ENCODE data around the gene AASDH. TPM values are rescaled to one million over a fixed set of nuclear protein-coding genes. Genes with fewer than 3 reads are reported as not detected.
A peak's percentile ranks its signal among the peaks of the same experiment; 100 is the strongest.

Gene AASDH
- total and polyA plus RNA-seq, 5 experiments from 2014 or later, result 19.4 to 31.4 (median 22.0) TPM

GRCh38 chr4:56293121-56293520 is 94.2 kb downstream of the AASDH start:
- Mint-ChIP-seq H3K9me3 (peaks cover 0 to 19% (median 3%) of the 10 kb centered on the region in 9 donors), H3K4me1 (peaks cover 3 to 14% (median 13%) of the 10 kb centered on the region in 4 donors), H3K4me3 (no peak overlapping the region), H3K36me3 (peaks cover 0 to 14% (median 11%) of the 10 kb centered on the region in 3 donors), H3K27ac (no peak overlapping the region), H3K27me3 (peaks cover 0 to 4% (median 0%) of the 10 kb centered on the region in 5 donors)
- no peak for ATAC-seq
- POLR2A ChIA-PET, result no interaction called here
- DNase-seq, result no peak

DNA sequence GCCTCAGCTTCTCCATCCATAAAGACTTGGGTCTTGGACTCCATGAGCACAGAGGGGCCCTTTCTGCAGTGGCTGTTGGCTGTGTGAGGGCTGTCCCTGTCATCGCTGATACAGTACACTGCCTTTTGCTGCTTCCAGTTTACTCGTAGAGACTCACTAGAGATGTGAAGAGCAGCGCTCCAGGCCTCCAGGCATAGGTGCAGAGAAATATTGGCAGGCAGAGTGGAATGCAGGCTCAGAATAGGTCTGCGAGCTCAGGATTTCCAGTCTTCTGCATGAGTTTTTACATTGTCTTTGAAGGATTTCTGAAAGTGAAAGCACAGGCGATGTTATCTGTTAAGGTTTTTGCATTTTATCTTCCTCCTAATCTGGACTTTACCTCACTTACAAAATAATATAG is 97.4 kb downstream of the AASDH start:
- Mint-ChIP-seq H3K27ac (peak overlapping the region in 5 of 10 donors; percentile 22 to 79 (median 54)), H3K36me3 (peaks cover 0 to 14% (median 11%) of the 10 kb centered on the region in 3 donors), H3K9me3 (peaks cover 0 to 19% (median 3%) of the 10 kb centered on the region in 9 donors), H3K4me1 (peaks cover 2 to 13% (median 10%) of the 10 kb centered on the region in 4 donors), H3K27me3 (peaks cover 0 to 4% (median 0%) of the 10 kb centered on the region in 5 donors), H3K4me3 (peak overlapping the region; percentile 36 to 70 (median 53))
- no peak for ATAC-seq
- DNase-seq, result no peak
- POLR2A ChIA-PET, result no interaction called here

DNA sequence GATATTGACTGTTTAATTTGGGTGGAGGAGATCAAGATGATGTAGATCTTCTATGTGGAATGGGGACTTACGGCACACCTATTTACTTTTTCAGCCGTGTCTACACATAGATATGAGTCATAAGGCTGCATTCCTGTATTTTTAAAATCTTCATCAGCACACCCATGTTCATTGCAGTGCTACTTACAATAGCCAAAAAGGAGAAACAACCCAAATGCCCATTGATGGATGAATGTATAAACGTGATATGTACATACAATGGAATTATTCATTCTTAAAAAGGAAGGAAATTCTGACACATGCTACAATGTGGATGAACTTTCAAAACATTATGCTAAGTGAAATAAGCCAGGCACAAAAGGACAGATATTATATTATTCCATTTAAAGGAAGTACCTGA is 98.6 kb downstream of the AASDH start:
- Mint-ChIP-seq H3K4me3 (no peak overlapping the region), H3K27me3 (peaks cover 0 to 4% (median 0%) of the 10 kb centered on the region in 5 donors), H3K9me3 (peaks cover 0 to 19% (median 3%) of the 10 kb centered on the region in 9 donors), H3K27ac (peak overlapping the region in 1 of 10 donors; percentile 4), H3K36me3 (peaks cover 0 to 14% (median 11%) of the 10 kb centered on the region in 3 donors), H3K4me1 (peaks cover 4 to 13% (median 10%) of the 10 kb centered on the region in 4 donors)
- POLR2A ChIA-PET, result no interaction called here
- no peak for ATAC-seq
- no peak for DNase-seq

Other genes with a start within 250 kb of the AASDH start
- gene PPAT, start 48.1 kb upstream of the AASDH start, total RNA-seq, result 10 to 100 TPM; 15.1 to 18.5 TPM
- gene PPAT, start 48.1 kb upstream of the AASDH start, polyA plus RNA-seq, result 10 to 100 TPM; 10.9 to 15.2 (median 11.7) TPM
- 10 to 100 TPM; 34.3 to 36.8 TPM for gene PAICS, start 48.8 kb upstream of the AASDH start, total RNA-seq
- gene PAICS, start 48.8 kb upstream of the AASDH start, polyA plus RNA-seq, result 10 to 100 TPM; 28.7 to 44.4 (median 37.4) TPM
- gene SRP72, start 80.1 kb upstream of the AASDH start, total RNA-seq, result 100 to 1,000 TPM; 124 to 126 TPM
- gene SRP72, start 80.1 kb upstream of the AASDH start, polyA plus RNA-seq, result 100 to 1,000 TPM; 152 to 174 (median 170) TPM
- gene ARL9, start 118.3 kb upstream of the AASDH start, total RNA-seq, result under 1 TPM; 0.55 to 0.86 TPM
- not detected for gene ARL9, start 118.3 kb upstream of the AASDH start, polyA plus RNA-seq